ENCODE data around the gene PRPSAP2.
"Not testable (repeated sequence)": the region's sequence is repeated elsewhere in the genome, so short reads cannot be mapped to it uniquely, and the experiment has no call there.

The PRPSAP2 gene, protein sequence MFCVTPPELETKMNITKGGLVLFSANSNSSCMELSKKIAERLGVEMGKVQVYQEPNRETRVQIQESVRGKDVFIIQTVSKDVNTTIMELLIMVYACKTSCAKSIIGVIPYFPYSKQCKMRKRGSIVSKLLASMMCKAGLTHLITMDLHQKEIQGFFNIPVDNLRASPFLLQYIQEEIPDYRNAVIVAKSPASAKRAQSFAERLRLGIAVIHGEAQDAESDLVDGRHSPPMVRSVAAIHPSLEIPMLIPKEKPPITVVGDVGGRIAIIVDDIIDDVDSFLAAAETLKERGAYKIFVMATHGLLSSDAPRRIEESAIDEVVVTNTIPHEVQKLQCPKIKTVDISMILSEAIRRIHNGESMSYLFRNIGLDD

DNA sequence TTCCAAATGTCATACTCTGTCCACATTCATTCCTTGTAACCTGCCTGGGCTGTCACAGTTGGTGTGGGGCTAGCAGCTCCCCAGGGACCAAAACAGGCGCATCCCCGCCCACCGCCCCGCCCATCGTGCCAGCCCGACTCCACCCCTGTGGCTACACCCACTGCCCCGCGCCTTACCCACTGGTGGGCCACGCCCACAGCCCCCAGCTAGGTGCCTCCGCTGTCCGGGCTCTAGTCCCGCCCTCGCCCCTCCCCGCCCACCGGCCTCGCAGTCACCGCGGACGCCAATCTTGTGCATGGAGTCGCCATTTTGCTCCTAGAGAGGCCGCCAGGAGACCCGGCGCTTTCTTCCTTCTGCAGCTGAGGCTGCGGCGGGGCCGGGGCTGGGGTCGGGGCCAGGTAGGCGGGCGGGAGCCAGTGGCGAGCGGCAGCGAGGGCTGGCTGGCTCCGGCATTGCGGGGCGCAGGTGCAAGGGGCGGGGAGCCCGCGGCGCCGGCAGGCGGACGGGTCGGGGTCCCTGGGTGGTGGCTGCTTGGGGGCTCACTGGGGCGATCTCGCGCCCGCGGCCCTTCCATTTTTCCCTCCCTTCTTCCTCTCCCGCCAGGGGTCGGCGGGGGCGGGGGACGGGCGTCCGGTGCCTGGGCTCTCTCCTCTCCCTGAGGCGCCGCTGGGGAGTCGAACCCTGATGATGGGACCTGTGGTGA, at the start of gene PRPSAP2:
PRPSAP2 (plus strand) TSS at position 268 of the 703 bp plus-strand sequence. CDS start 7,703 bp downstream, outside the sequence.
- H3K4me3 ChIP-seq (ENCODE audit: low read length): peak within 1 kb of the TSS; percentile 91
- H3K27ac ChIP-seq (ENCODE audit: low read length): peak within 1 kb of the TSS; percentile 44
- no peaks in the 10 kb centered on the region for H3K4me1 ChIP-seq (ENCODE audit: insufficient read depth, low read length)
- H3K9me3 ChIP-seq (ENCODE audit: insufficient read depth, low read depth, low read length): no peaks in the 10 kb centered on the region
- peak within 1 kb of the TSS; percentile 91 for H3K9ac ChIP-seq (ENCODE audit: low read depth, low read length)
- H3K27me3 ChIP-seq (ENCODE audit: insufficient read depth, low read length): no peaks in the 10 kb centered on the region
- H3K36me3 ChIP-seq (ENCODE audit: insufficient read depth, low read depth, low read length): peaks cover 6% of the 10 kb centered on the region; the same call in 1 of the 2 replicates

DNA sequence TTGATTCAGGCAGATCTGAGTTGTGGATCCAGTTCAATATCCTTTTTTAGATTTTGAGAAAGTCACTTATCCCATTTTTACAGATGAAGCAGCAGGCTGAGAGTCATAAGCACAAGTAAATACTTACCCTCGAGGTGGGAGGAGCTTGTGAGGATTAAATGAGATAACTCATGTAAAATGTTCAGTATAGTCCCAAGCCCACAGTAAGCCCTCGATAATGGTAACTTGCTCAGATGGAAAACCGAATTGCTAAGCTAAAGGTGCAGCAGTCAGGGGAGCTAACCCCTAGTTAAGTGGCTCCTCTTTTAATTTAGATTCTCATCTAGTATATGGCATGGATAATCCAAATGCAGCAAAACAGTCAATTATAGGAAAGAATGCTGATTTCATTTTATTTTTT, 42.0 kb upstream of the PRPSAP2 start:
- not testable (repeated sequence) for H3K9me3 ChIP-seq (ENCODE audit: insufficient read depth, low read depth, low read length); H3K9ac ChIP-seq (ENCODE audit: low read depth, low read length); H3K36me3 ChIP-seq (ENCODE audit: insufficient read depth, low read depth, low read length); H3K27me3 ChIP-seq (ENCODE audit: insufficient read depth, low read length); H3K4me3 ChIP-seq (ENCODE audit: low read length); H3K27ac ChIP-seq (ENCODE audit: low read length); H3K4me1 ChIP-seq (ENCODE audit: insufficient read depth, low read length)

DNA sequence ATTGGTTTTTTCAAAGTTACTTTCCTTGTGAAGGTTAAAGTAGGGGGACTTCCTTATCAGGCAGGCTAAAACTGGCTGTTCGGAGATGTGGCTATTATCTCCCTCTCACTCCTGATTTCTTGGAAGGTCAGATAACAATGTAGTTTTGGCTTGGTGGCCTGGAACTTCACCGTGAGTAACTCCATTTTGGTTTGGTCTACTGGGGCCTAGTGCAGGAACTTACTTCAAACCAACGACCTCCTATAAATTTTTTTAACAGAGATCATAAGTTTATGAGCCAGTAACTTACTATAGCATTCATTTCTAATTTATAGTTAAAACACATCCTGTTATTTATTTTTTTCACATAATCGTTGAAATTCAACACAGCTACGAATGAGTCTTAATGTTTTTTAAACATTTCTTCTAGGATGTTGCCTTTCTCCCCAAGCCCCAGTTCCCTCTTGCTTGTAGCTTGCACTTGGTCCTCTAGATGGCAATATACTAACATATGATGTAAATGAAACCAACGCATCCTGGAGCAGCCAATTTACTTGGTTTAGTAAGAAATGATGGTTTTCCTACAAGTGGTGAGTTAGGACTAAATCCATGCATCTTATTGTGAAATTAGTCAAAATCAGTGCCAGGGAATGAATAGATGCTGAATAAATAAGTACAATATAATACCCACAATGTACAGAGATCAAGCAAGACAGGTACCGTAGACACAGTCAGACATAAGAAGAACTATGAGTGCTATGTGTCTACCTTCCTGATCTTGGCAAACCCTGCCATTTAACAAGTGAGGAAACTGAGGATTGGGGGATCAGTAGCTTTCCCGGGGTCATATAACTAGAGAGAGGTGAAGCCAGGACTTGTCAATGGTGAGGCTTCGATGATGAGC, 41.2 kb upstream of the PRPSAP2 start:
- not testable (repeated sequence) for H3K9ac ChIP-seq (ENCODE audit: low read depth, low read length); H3K36me3 ChIP-seq (ENCODE audit: insufficient read depth, low read depth, low read length); H3K4me1 ChIP-seq (ENCODE audit: insufficient read depth, low read length); H3K27ac ChIP-seq (ENCODE audit: low read length); H3K27me3 ChIP-seq (ENCODE audit: insufficient read depth, low read length); H3K4me3 ChIP-seq (ENCODE audit: low read length); H3K9me3 ChIP-seq (ENCODE audit: insufficient read depth, low read depth, low read length)

DNA sequence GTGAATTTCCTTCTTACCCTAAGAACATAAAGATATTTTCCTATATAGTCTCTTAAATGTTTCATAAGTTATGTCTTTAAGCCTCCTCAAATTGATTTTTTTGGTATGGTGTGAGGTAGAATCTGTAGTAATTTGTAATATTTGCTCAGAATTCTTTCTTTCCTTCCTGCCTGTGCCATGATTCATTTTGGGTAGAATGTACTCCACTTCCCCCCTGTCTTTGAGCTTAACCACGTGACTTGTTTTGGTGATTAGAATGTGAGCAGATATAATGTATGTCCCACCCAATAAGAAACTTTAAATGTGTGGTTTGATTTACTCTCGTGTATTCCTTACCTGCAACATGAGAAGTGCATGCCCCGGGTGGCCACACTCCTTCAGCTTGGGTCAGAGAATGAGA, 36.5 kb upstream of the PRPSAP2 start:
- not testable (repeated sequence) for H3K4me1 ChIP-seq (ENCODE audit: insufficient read depth, low read length); H3K27ac ChIP-seq (ENCODE audit: low read length); H3K9ac ChIP-seq (ENCODE audit: low read depth, low read length); H3K27me3 ChIP-seq (ENCODE audit: insufficient read depth, low read length); H3K9me3 ChIP-seq (ENCODE audit: insufficient read depth, low read depth, low read length); H3K36me3 ChIP-seq (ENCODE audit: insufficient read depth, low read depth, low read length); H3K4me3 ChIP-seq (ENCODE audit: low read length)

DNA sequence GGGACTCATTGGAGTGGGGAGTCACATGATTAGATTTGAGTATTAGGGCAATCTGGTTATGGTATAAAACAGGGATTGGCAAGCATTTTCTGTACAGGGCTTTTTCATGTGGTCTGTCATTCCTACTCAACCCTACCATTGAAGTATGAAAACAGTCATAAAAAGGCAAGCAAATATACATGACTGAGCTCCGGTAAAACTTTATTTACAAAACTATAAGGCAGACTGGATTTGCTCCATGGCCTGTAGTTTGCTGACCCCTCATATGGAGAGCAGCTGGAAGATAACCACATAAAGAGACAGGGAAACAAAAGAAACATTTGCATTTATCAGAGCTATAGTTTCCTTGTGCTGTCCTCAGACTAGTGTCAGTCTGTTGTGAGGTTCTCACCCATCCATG, 30.3 kb upstream of the PRPSAP2 start:
- H3K27ac ChIP-seq (ENCODE audit: low read length); H3K4me1 ChIP-seq (ENCODE audit: insufficient read depth, low read length); H3K27me3 ChIP-seq (ENCODE audit: insufficient read depth, low read length); H3K4me3 ChIP-seq (ENCODE audit: low read length); H3K9me3 ChIP-seq (ENCODE audit: insufficient read depth, low read depth, low read length); H3K9ac ChIP-seq (ENCODE audit: low read depth, low read length); H3K36me3 ChIP-seq (ENCODE audit: insufficient read depth, low read depth, low read length): not testable (repeated sequence)

DNA sequence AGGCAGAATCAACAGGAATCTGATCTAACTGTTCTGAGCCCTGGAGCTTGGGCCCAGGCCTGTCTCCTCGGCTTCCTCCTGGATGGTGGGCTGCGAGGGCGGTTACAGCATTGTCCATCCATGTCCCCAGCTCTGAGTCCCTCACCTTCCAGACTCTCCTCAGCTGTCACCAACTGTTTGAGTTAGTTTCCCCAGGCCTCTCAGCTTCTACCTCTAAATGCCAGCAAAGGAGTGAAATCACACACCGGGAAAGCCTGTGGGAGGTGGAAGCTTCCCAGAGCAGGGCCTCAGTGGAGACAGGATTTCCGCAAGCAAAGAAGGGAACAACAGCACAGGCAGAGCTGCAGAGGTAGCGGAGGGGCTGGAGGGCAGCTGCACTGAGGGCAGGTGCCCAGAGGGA, 9.4 kb upstream of the PRPSAP2 start:
- Histone ChIP-seq H3K9me3 (ENCODE audit: insufficient read depth, low read depth, low read length) (no peaks in the 10 kb centered on the region), H3K27me3 (ENCODE audit: insufficient read depth, low read length) (no peaks in the 10 kb centered on the region), H3K36me3 (ENCODE audit: insufficient read depth, low read depth, low read length) (no peaks in the 10 kb centered on the region), H3K27ac (ENCODE audit: low read length) (no peak overlapping the region), H3K4me3 (ENCODE audit: low read length) (no peak overlapping the region), H3K9ac (ENCODE audit: low read depth, low read length) (no peak overlapping the region), H3K4me1 (ENCODE audit: insufficient read depth, low read length) (no peaks in the 10 kb centered on the region)

DNA sequence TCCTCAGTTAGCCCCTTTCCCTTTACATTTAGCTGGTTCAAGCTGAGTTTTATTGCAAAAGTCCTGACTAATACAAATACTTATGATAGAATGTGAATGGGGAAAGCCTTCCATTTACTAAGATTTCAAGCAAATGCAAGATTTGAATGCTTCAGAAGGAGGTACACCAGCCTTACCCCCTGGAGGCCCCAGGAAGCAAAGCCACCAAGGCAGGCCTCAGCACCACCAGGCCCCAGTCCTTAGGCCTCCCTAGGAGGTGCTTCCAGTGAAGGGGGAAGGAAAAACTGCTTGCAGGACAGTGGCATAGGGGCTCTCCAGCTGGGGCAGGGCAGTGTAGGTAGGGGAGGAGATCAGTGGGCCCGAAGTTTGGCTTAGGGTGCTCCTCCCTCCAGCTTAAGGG, 7.3 kb upstream of the PRPSAP2 start:
- no peak overlapping the region for H3K4me3 ChIP-seq (ENCODE audit: low read length)
- no peaks in the 10 kb centered on the region for H3K4me1 ChIP-seq (ENCODE audit: insufficient read depth, low read length)
- H3K27me3 ChIP-seq (ENCODE audit: insufficient read depth, low read length): no peaks in the 10 kb centered on the region
- no peak overlapping the region for H3K9ac ChIP-seq (ENCODE audit: low read depth, low read length)
- no peaks in the 10 kb centered on the region for H3K36me3 ChIP-seq (ENCODE audit: insufficient read depth, low read depth, low read length)
- no peak overlapping the region for H3K27ac ChIP-seq (ENCODE audit: low read length)
- no peaks in the 10 kb centered on the region for H3K9me3 ChIP-seq (ENCODE audit: insufficient read depth, low read depth, low read length)

DNA sequence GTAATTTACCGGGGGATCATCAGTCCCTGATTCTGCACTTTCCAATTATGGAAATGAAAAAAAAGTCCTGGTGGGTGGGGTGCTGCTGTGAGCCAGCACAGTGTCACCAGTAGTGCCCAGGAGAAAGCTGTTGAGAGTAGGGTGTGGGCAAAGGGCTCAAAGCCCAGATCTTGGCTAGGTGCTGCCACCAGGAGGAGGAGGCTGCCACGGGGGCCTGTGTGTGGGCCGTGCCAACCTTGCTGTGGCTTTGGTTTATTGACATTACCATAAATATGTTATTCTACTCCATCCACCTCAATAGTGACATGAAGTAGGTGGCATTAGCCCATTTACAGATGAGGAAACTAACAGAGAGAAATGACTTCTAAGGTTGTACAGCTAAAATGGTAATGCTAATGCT, 6.7 kb upstream of the PRPSAP2 start:
- no peak overlapping the region for H3K4me3 ChIP-seq (ENCODE audit: low read length)
- no peak overlapping the region for H3K9ac ChIP-seq (ENCODE audit: low read depth, low read length)
- no peaks in the 10 kb centered on the region for H3K9me3 ChIP-seq (ENCODE audit: insufficient read depth, low read depth, low read length)
- H3K36me3 ChIP-seq (ENCODE audit: insufficient read depth, low read depth, low read length): no peaks in the 10 kb centered on the region
- no peaks in the 10 kb centered on the region for H3K27me3 ChIP-seq (ENCODE audit: insufficient read depth, low read length)
- H3K27ac ChIP-seq (ENCODE audit: low read length): no peak overlapping the region
- no peaks in the 10 kb centered on the region for H3K4me1 ChIP-seq (ENCODE audit: insufficient read depth, low read length)

DNA sequence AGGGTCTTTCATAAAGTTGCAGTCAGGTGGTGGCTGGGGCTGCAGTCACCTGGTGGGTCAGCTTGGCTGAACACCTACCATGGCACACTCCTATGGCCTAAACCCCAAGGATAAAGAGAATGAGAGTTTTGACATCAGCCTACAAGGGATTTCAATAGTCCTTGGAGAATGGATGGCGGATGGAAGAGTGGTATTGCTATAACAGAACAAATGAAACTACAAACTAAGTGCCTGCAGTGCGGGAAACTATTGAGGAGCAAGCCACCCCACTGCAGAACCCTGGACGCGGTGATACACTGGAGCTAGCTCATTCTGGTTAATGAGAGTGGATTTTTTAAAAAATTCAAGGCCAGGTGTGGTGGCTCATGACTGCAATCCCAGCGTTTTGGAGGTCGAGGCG, 3.0 kb upstream of the PRPSAP2 start:
- Histone ChIP-seq H3K9me3 (ENCODE audit: insufficient read depth, low read depth, low read length) (no peaks in the 10 kb centered on the region), H3K27ac (ENCODE audit: low read length) (no peak overlapping the region), H3K27me3 (ENCODE audit: insufficient read depth, low read length) (no peaks in the 10 kb centered on the region), H3K4me1 (ENCODE audit: insufficient read depth, low read length) (no peaks in the 10 kb centered on the region), H3K4me3 (ENCODE audit: low read length) (peak overlapping the region; percentile 74; the same call in 1 of the 2 replicates), H3K36me3 (ENCODE audit: insufficient read depth, low read depth, low read length) (no peaks in the 10 kb centered on the region), H3K9ac (ENCODE audit: low read depth, low read length) (peak overlapping the region; percentile 80; the same call in 1 of the 2 replicates)

DNA sequence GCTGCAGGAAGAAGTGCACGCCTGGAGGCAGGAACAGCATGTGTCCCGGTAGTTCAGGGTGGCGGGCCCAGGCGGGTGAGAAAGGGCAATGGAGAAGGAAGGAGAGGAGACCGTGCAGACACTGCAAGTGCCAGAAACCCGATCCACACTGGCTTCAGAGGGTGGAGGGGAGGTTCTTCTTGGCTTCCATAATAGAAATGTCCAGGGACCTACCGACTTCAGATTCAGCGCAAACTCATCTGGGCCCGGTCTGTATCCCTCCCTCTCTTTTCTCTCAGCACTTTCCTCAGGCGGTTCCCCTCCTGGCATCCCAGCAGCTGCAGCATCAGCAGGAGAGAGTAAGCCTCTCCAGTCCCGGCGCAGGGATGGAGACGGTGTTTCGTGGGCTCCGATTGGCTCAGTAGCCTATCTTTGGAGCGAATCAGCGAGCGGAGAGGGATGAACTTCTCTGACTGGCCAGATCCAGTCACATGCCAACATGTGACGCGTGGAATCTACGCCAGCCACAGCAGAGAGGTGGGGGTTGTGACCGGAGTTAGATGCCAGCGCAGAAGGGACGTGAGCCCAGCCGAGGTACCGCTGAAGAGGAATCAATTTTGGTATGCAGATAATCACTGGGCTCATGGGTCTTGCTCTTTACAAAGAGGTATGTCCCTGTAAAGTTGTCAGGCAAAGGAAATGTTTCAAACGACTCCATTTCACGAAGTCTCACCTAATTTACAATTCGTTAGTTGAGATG, 1.9 kb upstream of the PRPSAP2 start:
- H3K4me1 ChIP-seq (ENCODE audit: insufficient read depth, low read length): no peaks in the 10 kb centered on the region
- H3K9ac ChIP-seq (ENCODE audit: low read depth, low read length): peak overlapping the region; percentile 80
- H3K27ac ChIP-seq (ENCODE audit: low read length): no peak overlapping the region
- peak overlapping the region; percentile 74 for H3K4me3 ChIP-seq (ENCODE audit: low read length)
- H3K9me3 ChIP-seq (ENCODE audit: insufficient read depth, low read depth, low read length): no peaks in the 10 kb centered on the region
- H3K27me3 ChIP-seq (ENCODE audit: insufficient read depth, low read length): no peaks in the 10 kb centered on the region
- H3K36me3 ChIP-seq (ENCODE audit: insufficient read depth, low read depth, low read length): peaks cover 6% of the 10 kb centered on the region; the same call in 1 of the 2 replicates

DNA sequence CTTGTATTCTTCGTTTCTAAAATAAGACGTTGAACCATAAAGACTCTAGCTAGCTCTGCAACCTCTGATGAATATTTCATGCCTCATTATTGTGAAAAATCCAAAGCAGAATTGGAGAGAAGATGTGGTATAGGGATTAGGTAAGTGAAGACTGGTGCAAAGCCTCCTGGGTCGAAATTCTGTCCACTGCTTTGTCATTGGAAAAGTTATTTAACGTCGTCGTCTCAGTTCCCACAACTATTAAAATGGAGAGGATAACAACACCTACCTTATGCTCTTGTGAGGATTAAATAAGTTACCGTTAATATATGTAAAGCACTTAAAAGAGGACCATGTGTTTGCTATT, 1.4 kb upstream of the PRPSAP2 start:
- Histone ChIP-seq H3K9ac (ENCODE audit: low read depth, low read length) (peak overlapping the region; percentile 66; the same call in 1 of the 2 replicates), H3K4me1 (ENCODE audit: insufficient read depth, low read length) (no peaks in the 10 kb centered on the region), H3K36me3 (ENCODE audit: insufficient read depth, low read depth, low read length) (peaks cover 6% of the 10 kb centered on the region; the same call in 1 of the 2 replicates), H3K27ac (ENCODE audit: low read length) (no peak overlapping the region), H3K9me3 (ENCODE audit: insufficient read depth, low read depth, low read length) (no peaks in the 10 kb centered on the region), H3K4me3 (ENCODE audit: low read length) (peak overlapping the region; percentile 74), H3K27me3 (ENCODE audit: insufficient read depth, low read length) (no peaks in the 10 kb centered on the region)

All from iPS-20b (cell line).